HepG2 (cell line): ENCODE measurements around the gene PDGFD. TPM values are rescaled to one million over a fixed set of nuclear protein-coding genes. Genes with fewer than 3 reads are reported as not detected.

ENCODE experiments used
- ATAC-seq: fragments of 200-7000 bp; cut with Tn5 transposase; 3 replicates; pipeline ENCODE4 v1.9.1; 2020; ENCODE audit warnings: mild to moderate bottlenecking, moderate library complexity
- BruUV-seq: library from RNA; stranded (reverse); fragments of 400-500 nt; replicated peaks from 2 replicates; lab custom pipeline; 2021; lab: Mats Ljungman, UMichigan
- CTCF ChIA-PET: fragments of 300-600 bp; formaldehyde crosslinking; extraction: SDS; loops from one replicate; lab custom pipeline; 2021; ENCODE audit warnings: low total read pairs, inconsistent platforms, low intra/inter-chr PET ratio; lab: Yijun Ruan, JAX
- POLR2A ChIA-PET: fragments of 350-600 bp; sonication (Branson Sonifier 250); formaldehyde crosslinking; loops from one replicate; lab custom pipeline; 2020; ENCODE audit warnings: antibody characterized with exemption, inconsistent platforms; lab: Yijun Ruan, JAX
- DNase-seq: peaks from one replicate; pipeline ENCODE4 v3.0.0-alpha.2; 2015; ENCODE audit warnings: low spot score
- FAIRE-seq: peaks from 3 replicates; lab custom pipeline; 2011; peaks lifted over from hg19 to GRCh38; lab: Jason Lieb, UNC
- H2AFZ ChIP-seq: one replicate; pipeline ENCODE4 v1.6.1; 2011; ENCODE audit warnings: low read length, inconsistent platforms
- H3K27ac ChIP-seq: fragments of 300-600 bp; 3 replicates; pipeline ENCODE4 v1.8.0; 2011; ENCODE audit warnings: mixed run types, mild to moderate bottlenecking, mixed read lengths, low read length, inconsistent platforms; ENCODE audit not compliant: insufficient read depth; ENCODE audit errors: extremely low read length
- H3K27me3 ChIP-seq, 2 experiments: fragments of 200-600 bp in 1 of 2; 2 replicates in 1 of 2; 3 replicates in 1 of 2; pipeline versions ENCODE4 v1.6.0 to v1.8.0; 2011; ENCODE audit warnings: low read length in 2 of 2, mild to moderate bottlenecking in 2 of 2, moderate library complexity in 2 of 2, inconsistent platforms in 1 of 2; ENCODE audit not compliant: insufficient read depth in 2 of 2, control insufficient read depth in 1 of 2
- H3K36me3 ChIP-seq, 2 experiments: fragments of 200-600 bp in 1 of 2; replicated peaks in 1 of 2; 2 replicates in 1 of 2; 3 replicates in 1 of 2; pipeline versions ENCODE4 v1.5.1 to v1.8.0; 2011; ENCODE audit warnings: low read length in 2 of 2, inconsistent platforms in 1 of 2; ENCODE audit not compliant: insufficient read depth in 2 of 2, control insufficient read depth in 1 of 2
- H3K4me1 ChIP-seq: 2 replicates; pipeline ENCODE4 v1.5.1; 2012; ENCODE audit warnings: low read length, inconsistent platforms; ENCODE audit not compliant: insufficient read depth
- H3K4me2 ChIP-seq: 2 replicates; pipeline ENCODE4 v1.6.0; 2011; ENCODE audit warnings: low read depth, low read length, inconsistent platforms
- H3K4me3 ChIP-seq, 3 experiments: fragments of 200-600 bp in 1 of 3; sonication (generic), shearing (Covaris generic) in 1 of 3; replicated peaks in 1 of 3; 2 replicates each; pipeline ENCODE4 v1.5.1; 2011 to 2016; ENCODE audit warnings: low read length in 3 of 3, inconsistent platforms in 2 of 3, low read depth in 2 of 3, mild to moderate bottlenecking in 2 of 3, control low read depth in 1 of 3, mixed read lengths in 1 of 3; ENCODE audit not compliant: insufficient read depth in 1 of 3
- H3K79me2 ChIP-seq: one replicate; pipeline ENCODE4 v1.6.1; 2011; ENCODE audit warnings: low read length, inconsistent platforms; ENCODE audit not compliant: insufficient read depth
- H3K9ac ChIP-seq: 2 replicates; pipeline ENCODE4 v1.6.0; 2011; ENCODE audit warnings: mild to moderate bottlenecking, low read depth, low read length, inconsistent platforms; ENCODE audit not compliant: insufficient read depth
- H3K9me3 ChIP-seq: 2 replicates; pipeline ENCODE4 v1.5.1; 2012; ENCODE audit warnings: mild to moderate bottlenecking, low read length
- H4K20me1 ChIP-seq: 2 replicates; pipeline ENCODE4 v1.6.0; 2011; ENCODE audit warnings: inconsistent platforms, mild to moderate bottlenecking, low read length, moderate library complexity; ENCODE audit not compliant: insufficient read depth
- HMG20A ChIP-seq: IDR thresholded peaks from 2 replicates; pipeline ENCODE4 v1.6.1; 2016; ENCODE audit warnings: borderline replicate concordance
- IRX3 ChIP-seq: sonication (generic); formaldehyde crosslinking; IDR thresholded peaks from 2 replicates; pipeline ENCODE4 v1.8.1; 2023; ENCODE audit warnings: mild to moderate bottlenecking, low read depth, missing genetic modification reagents, borderline replicate concordance
- LCORL ChIP-seq, 2 experiments: fragments of 450-650 bp in 1 of 2; sonication (generic) in 1 of 2; formaldehyde crosslinking in 1 of 2; IDR thresholded peaks; 2 replicates each; pipeline versions ENCODE4 v1.5.0 to v1.6.1; 2017 to 2020; ENCODE audit warnings: antibody characterized with exemption in 1 of 2, missing genetic modification reagents in 1 of 2
- MLX ChIP-seq: IDR thresholded peaks from 2 replicates; pipeline ENCODE4 v1.6.1; 2016
- PRDM15 ChIP-seq: sonication (generic); formaldehyde crosslinking; IDR thresholded peaks from 2 replicates; pipeline ENCODE4 v1.4.0; 2020; ENCODE audit warnings: missing genetic modification reagents
- SIN3A ChIP-seq: IDR thresholded peaks from 2 replicates; pipeline ENCODE4 v1.6.1; 2011; ENCODE audit warnings: low read depth, mild to moderate bottlenecking, control low read depth, low read length, borderline replicate concordance
- TARDBP ChIP-seq: sonication (generic); formaldehyde crosslinking; IDR thresholded peaks from 2 replicates; pipeline ENCODE4 v1.8.0; 2022; ENCODE audit warnings: mild to moderate bottlenecking, missing genetic modification reagents
- THRA ChIP-seq: sonication (generic); formaldehyde crosslinking; IDR thresholded peaks from 2 replicates; pipeline ENCODE4 v1.4.0; 2020; ENCODE audit warnings: missing genetic modification reagents, borderline replicate concordance
- TRAFD1 ChIP-seq: sonication (generic); formaldehyde crosslinking; IDR thresholded peaks from 2 replicates; pipeline ENCODE4 v1.5.1; 2020; ENCODE audit warnings: missing genetic modification reagents, mild to moderate bottlenecking, borderline replicate concordance
- WGBS: methylation state at CpG from one replicate; pipeline ENCODE4 v1.1.6; 2017; ENCODE audit warnings: low lambda C conversion rate; 5-methylcytosine and 5-hydroxymethylcytosine counted together
- in situ Hi-C: cut with HindIII; loops from 2 replicates; pipeline ENCODE4 v1.10.0; 2017; ENCODE audit warnings: low pct_unique_long_range_greater_than_20kb; ENCODE audit not compliant: extremely low pct_ligation_motif_present
- intact Hi-C: fragments of 100-400 bp; cut with micrococcal nuclease; formaldehyde crosslinking; loops from one replicate; pipeline ENCODE4 v1.10.0; 2022; ENCODE audit not compliant: unreplicated experiment
- polyA plus RNA-seq, 8 experiments: library from polyadenylated mRNA; depleted of rRNA in 3 of 8; stranded (reverse) in 7 of 8; unstranded in 1 of 8; fragments of >200 nt; fragmentation: Illumina TruSeq in 4 of 8; extraction: Trizol in 4 of 8; gene quantifications; 2 replicates each; pipeline versions ENCODE4 v1.2.1 to v1.2.3, GENCODE V29; 2011 to 2016; ENCODE audit warnings: low read depth in 4 of 8, missing spikeins in 1 of 8, mixed read lengths in 1 of 8; ENCODE audit not compliant: insufficient read depth in 1 of 8
- total RNA-seq, 5 experiments: library from RNA; depleted of rRNA; stranded (reverse); fragments of >200 nt; fragmentation: Illumina TruSeq; extraction: Trizol; gene quantifications; 2 replicates each; pipeline ENCODE4 v1.2.3, GENCODE V29; 2016; ENCODE audit warnings: low read depth in 1 of 5

PDGFD gene
- total and polyA plus RNA-seq, 2 of the 13 experiments (the other 11 are each of a cell fraction or from before 2014, with no cell fraction given) = 0.09 to 0.29 TPM

GRCh38 chr11:103998826-103999508 lies 165.0 kb downstream of the PDGFD start:
- Histone ChIP-seq H3K4me2 (no peak overlapping the region), H3K4me3 (no peak overlapping the region), H4K20me1 (no peaks in the 10 kb centered on the region), H3K27ac (no peak overlapping the region), H3K36me3 (no peaks in the 10 kb centered on the region), H3K9ac (no peak overlapping the region), H3K27me3 (no peaks in the 10 kb centered on the region), H3K79me2 (no peaks in the 10 kb centered on the region), H3K4me1 (no peaks in the 10 kb centered on the region), H2AFZ (no peak overlapping the region), H3K9me3 (no peaks in the 10 kb centered on the region)
- DNase-seq (no peak), FAIRE-seq (no peak), ATAC-seq (no peak)
- no TSS peak for BruUV-seq
- in situ Hi-C loops (no loop called here), intact Hi-C loops (no loop called here)
- ChIA-PET POLR2A (no interaction called here), CTCF (no interaction called here)
- WGBS = 3% methylated on average over 5 of the region's 5 CpGs
- TF ChIP-seq TRAFD1 (CRISPR knock-in tag) = no peak

- Histone ChIP-seq H3K27ac (no peak overlapping the region), H4K20me1 (no peaks in the 10 kb centered on the region), H3K36me3 (no peaks in the 10 kb centered on the region), H3K27me3 (no peaks in the 10 kb centered on the region), H3K79me2 (no peaks in the 10 kb centered on the region), H3K9ac (no peak overlapping the region), H3K4me2 (no peak overlapping the region), H3K4me3 (no peak overlapping the region), H2AFZ (no peak overlapping the region), H3K4me1 (no peaks in the 10 kb centered on the region), H3K9me3 (no peaks in the 10 kb centered on the region)
- ChIA-PET CTCF (no interaction called here), POLR2A (no interaction called here)
- no TSS peak for BruUV-seq
- WGBS = 0% methylated on average over 1 of the region's 1 CpG
- FAIRE-seq (no peak), DNase-seq (no peak), ATAC-seq (no peak)
- in situ Hi-C loops (no loop called here), intact Hi-C loops (no loop called here)
- TF ChIP-seq HMG20A (CRISPR knock-in tag) (no peak), IRX3 (CRISPR knock-in tag) (no peak), PRDM15 (CRISPR knock-in tag) (no peak), LCORL (IDR thresholded peaks at IDR 0.05) (no peak), LCORL (CRISPR knock-in tag; IDR thresholded peaks at IDR 0.05) (no peak), THRA (CRISPR knock-in tag) (no peak), MLX (no peak), SIN3A (no peak), TARDBP (CRISPR knock-in tag) (no peak)
Measured at GRCh38 chr11:103997082-103997481, 166.9 kb downstream of the PDGFD start.
